ENCODE data around the gene RPL21.

Gene RPL21

GRCh38 chr13:27251166-27252091 lies at the start of gene RPL21:
RPL21 (plus strand) TSS chr13:27251558; CDS start chr13:27253777, 2,219 bp downstream.
- DNase-seq (ENCODE audit: low read depth) = peak; percentile 97
- TF ChIP-seq CTCF (IDR thresholded peaks at IDR 0.05; ENCODE audit: insufficient read depth, low read depth, low read length, missing control alignments) = no peak
- H3K4me3 ChIP-seq (ENCODE audit: low read length) = peak within 1 kb of the TSS; percentile 71

- no peak for TF ChIP-seq CTCF (IDR thresholded peaks at IDR 0.05; ENCODE audit: insufficient read depth, low read depth, low read length, missing control alignments)
- no peak overlapping the region for H3K4me3 ChIP-seq (ENCODE audit: low read length)
- DNase-seq (ENCODE audit: low read depth) = peak; percentile 22
Measured at GRCh38 chr13:27201661-27202060, 49.7 kb upstream of the RPL21 start.

DNA sequence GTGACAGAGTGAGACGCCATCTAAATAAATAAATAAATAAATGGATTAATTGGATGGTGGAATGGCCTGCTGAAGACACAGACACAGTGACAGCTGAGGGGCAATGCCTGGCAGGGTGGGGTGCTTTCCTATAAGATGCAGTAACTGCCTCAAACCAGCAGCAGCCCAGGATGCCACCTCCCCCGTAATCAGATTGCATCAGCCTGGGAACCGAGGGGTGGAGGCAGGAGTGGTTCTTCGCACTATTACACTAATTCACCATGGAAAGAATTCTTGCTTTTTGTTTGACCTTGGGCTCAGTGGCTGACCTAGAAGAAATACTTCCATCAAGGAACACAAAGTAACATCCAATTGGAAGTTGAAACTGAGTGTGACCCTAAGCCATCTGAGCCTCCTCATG lies 48.2 kb upstream of the RPL21 start:
- H3K4me3 ChIP-seq (ENCODE audit: low read length) = no peak overlapping the region
- no peak for TF ChIP-seq CTCF (IDR thresholded peaks at IDR 0.05; ENCODE audit: insufficient read depth, low read depth, low read length, missing control alignments)
- no peak for DNase-seq (ENCODE audit: low read depth)

DNA sequence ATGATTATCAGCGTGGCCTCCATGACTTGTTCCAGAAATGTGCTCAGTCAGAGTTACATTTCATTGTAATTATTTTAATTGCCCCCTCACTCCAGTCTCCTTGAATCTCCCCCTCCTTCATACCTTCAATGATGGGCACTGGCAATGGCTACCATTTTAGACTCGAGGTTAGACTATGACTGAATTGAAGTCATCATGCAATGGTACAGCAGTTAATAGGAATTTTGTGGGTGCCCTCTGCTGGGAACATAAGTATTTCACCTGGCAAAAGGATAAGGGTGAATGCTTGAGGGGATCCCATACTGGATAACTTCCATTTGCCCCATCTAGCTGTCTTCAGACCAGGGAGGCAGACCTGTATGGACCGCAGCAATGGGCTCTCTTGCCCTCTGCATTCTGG lies 47.5 kb upstream of the RPL21 start:
- peak; percentile 44 for TF ChIP-seq CTCF (IDR thresholded peaks at IDR 0.05; ENCODE audit: insufficient read depth, low read depth, low read length, missing control alignments)
- H3K4me3 ChIP-seq (ENCODE audit: low read length) = no peak overlapping the region
- DNase-seq (ENCODE audit: low read depth) = peak; percentile 57

- DNase-seq (ENCODE audit: low read depth) = no peak
- no peak for TF ChIP-seq CTCF (IDR thresholded peaks at IDR 0.05; ENCODE audit: insufficient read depth, low read depth, low read length, missing control alignments)
- no peak overlapping the region for H3K4me3 ChIP-seq (ENCODE audit: low read length)
Measured at GRCh38 chr13:27208514-27208913, 42.8 kb upstream of the RPL21 start.

GRCh38 chr13:27211271-27211670 lies 40.1 kb upstream of the RPL21 start:
- no peak overlapping the region for H3K4me3 ChIP-seq (ENCODE audit: low read length)
- DNase-seq (ENCODE audit: low read depth) = no peak
- TF ChIP-seq CTCF (IDR thresholded peaks at IDR 0.05; ENCODE audit: insufficient read depth, low read depth, low read length, missing control alignments) = no peak
